ENCODE measurements around the gene SCN2B.

DNA sequence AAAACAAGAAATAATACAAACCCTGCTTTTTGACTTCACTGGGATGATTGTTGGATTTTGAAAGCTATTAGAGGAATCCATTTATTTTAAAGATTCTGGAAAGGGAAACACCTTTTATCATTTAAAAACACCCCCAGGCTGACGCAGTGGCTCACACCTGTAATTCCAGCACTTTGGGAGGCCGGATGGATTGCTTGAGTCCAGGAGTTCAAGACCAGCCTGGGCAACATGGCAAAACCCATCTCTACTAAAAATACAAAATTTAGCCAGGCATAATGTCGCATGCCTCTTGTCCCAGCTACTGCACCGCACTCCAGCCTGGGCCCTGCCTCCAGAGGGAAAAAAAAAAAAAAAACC, 317 bp upstream of the SCN2B start:
- no peak for TF ChIP-seq CTCF (tag by site-specific recombination; IDR thresholded peaks at IDR 0.05)
- TF ChIP-seq, protein P1, sequence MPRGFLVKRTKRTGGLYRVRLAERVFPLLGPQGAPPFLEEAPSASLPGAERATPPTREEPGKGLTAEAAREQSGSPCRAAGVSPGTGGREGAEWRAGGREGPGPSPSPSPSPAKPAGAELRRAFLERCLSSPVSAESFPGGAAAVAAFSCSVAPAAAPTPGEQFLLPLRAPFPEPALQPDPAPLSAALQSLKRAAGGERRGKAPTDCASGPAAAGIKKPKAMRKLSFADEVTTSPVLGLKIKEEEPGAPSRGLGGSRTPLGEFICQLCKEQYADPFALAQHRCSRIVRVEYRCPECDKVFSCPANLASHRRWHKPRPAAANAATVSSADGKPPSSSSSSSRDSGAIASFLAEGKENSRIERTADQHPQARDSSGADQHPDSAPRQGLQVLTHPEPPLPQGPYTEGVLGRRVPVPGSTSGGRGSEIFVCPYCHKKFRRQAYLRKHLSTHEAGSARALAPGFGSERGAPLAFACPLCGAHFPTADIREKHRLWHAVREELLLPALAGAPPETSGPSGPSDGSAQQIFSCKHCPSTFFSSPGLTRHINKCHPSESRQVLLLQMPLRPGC (tag by site-specific recombination; IDR thresholded peaks at IDR 0.05) = no peak
- no peak for TF ChIP-seq ZNF121 (tag by site-specific recombination; IDR thresholded peaks at IDR 0.05)
- no peak for TF ChIP-seq ZNF792 (tag by site-specific recombination; IDR thresholded peaks at IDR 0.05)
- TF ChIP-seq ZNF530 (tag by site-specific recombination; IDR thresholded peaks at IDR 0.05; ENCODE audit: low read depth) = no peak
- TF ChIP-seq EGR2 (tag by site-specific recombination; IDR thresholded peaks at IDR 0.05; ENCODE audit: low read depth) = no peak
- TF ChIP-seq ZNF248 (tag by site-specific recombination; IDR thresholded peaks at IDR 0.05) = no peak
- no peak for TF ChIP-seq PBX3 (CRISPR knock-in tag; IDR thresholded peaks at IDR 0.05)
- TF ChIP-seq ZNF416 (tag by site-specific recombination; IDR thresholded peaks at IDR 0.05) = no peak
- TF ChIP-seq PRDM1 (tag by site-specific recombination; IDR thresholded peaks at IDR 0.05) = no peak
- no peak for TF ChIP-seq YY2 (tag by site-specific recombination; IDR thresholded peaks at IDR 0.05)
- TF ChIP-seq, protein P2, sequence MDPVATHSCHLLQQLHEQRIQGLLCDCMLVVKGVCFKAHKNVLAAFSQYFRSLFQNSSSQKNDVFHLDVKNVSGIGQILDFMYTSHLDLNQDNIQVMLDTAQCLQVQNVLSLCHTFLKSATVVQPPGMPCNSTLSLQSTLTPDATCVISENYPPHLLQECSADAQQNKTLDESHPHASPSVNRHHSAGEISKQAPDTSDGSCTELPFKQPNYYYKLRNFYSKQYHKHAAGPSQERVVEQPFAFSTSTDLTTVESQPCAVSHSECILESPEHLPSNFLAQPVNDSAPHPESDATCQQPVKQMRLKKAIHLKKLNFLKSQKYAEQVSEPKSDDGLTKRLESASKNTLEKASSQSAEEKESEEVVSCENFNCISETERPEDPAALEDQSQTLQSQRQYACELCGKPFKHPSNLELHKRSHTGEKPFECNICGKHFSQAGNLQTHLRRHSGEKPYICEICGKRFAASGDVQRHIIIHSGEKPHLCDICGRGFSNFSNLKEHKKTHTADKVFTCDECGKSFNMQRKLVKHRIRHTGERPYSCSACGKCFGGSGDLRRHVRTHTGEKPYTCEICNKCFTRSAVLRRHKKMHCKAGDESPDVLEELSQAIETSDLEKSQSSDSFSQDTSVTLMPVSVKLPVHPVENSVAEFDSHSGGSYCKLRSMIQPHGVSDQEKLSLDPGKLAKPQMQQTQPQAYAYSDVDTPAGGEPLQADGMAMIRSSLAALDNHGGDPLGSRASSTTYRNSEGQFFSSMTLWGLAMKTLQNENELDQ (tag by site-specific recombination; IDR thresholded peaks at IDR 0.05; ENCODE audit: low read depth) = no peak
- no peak for TF ChIP-seq ZNF274 (IDR thresholded peaks at IDR 0.05; ENCODE audit: low read length)
- no peak for TF ChIP-seq ZNF274 (tag by site-specific recombination; IDR thresholded peaks at IDR 0.05; ENCODE audit: borderline replicate concordance)

All from HEK293 (cell line).